Transverse colon (tissue), 3 donors: ENCODE measurements around the gene WDR31.

Source experiments
- CTCF ChIP-seq, 5 experiments: fragments of 200-600 bp in 3 of 5; fragments of 450-650 bp in 2 of 5; sonication (generic) in 3 of 5; IDR thresholded peaks; 1 replicate in 2 of 5; 2 replicates in 3 of 5; pipeline ENCODE4 v1.5.1; 2016 to 2017; ENCODE audit warnings: antibody characterized with exemption in 5 of 5, inconsistent platforms in 3 of 5, mild to moderate bottlenecking in 2 of 5, moderate library complexity in 1 of 5
- POLR2A ChIP-seq: fragments of 450-650 bp; IDR thresholded peaks from one replicate; pipeline ENCODE4 v1.6.1; 2016; ENCODE audit warnings: antibody characterized with exemption, mild to moderate bottlenecking, moderate library complexity

GRCh38 chr9:113364951-113365350, 24.9 kb upstream of the WDR31 start:
- TF ChIP-seq POLR2A (no peak), CTCF (IDR thresholded peaks at IDR 0.05) (no peak)
